Neural progenitor cell (in vitro differentiated cells): ENCODE results near the gene ITPR2. TPM values are rescaled to one million over a fixed set of nuclear protein-coding genes. Genes with fewer than 3 reads are reported as not detected.

Experiments
- DNase-seq: peaks from one replicate; pipeline ENCODE4 v3.0.0-alpha.2; 2016; ENCODE audit warnings: low spot score
- H2AFZ ChIP-seq: fragments of 200-600 bp; sonication (generic); replicated peaks from 2 replicates; pipeline ENCODE4 v1.6.1; 2016; ENCODE audit warnings: antibody characterized with exemption
- H3F3A ChIP-seq: fragments of 200-600 bp; sonication (generic); 2 replicates; pipeline ENCODE4 v1.6.1; 2016; ENCODE audit warnings: antibody characterized with exemption, low read depth
- H3K27ac ChIP-seq: fragments of 200-600 bp; sonication (generic); 2 replicates; pipeline ENCODE4 v1.5.1; 2016; ENCODE audit warnings: mild to moderate bottlenecking
- H3K27me3 ChIP-seq: fragments of 200-600 bp; sonication (generic); 2 replicates; pipeline ENCODE4 v1.6.1; 2016; ENCODE audit warnings: mild to moderate bottlenecking, moderate library complexity
- H3K36me3 ChIP-seq: fragments of 200-600 bp; sonication (generic); 2 replicates; pipeline ENCODE4 v1.5.1; 2016
- H3K4me1 ChIP-seq: fragments of 200-600 bp; sonication (generic); 2 replicates; pipeline ENCODE4 v1.6.1; 2016; ENCODE audit warnings: mixed run types
- H3K4me2 ChIP-seq: fragments of 200-600 bp; sonication (generic); 2 replicates; pipeline ENCODE4 v1.6.1; 2016
- H3K4me3 ChIP-seq: fragments of 200-600 bp; sonication (generic); 2 replicates; pipeline ENCODE4 v1.5.1; 2016
- H3K79me2 ChIP-seq: fragments of 200-600 bp; sonication (generic); 2 replicates; pipeline ENCODE4 v1.6.1; 2016; ENCODE audit warnings: low read depth
- H3K9ac ChIP-seq: fragments of 200-600 bp; sonication (generic); 2 replicates; pipeline ENCODE4 v1.6.1; 2016
- H3K9me3 ChIP-seq: fragments of 200-600 bp; sonication (generic); 2 replicates; pipeline ENCODE4 v1.5.1; 2016; ENCODE audit warnings: low read depth
- H4K20me1 ChIP-seq: fragments of 200-600 bp; sonication (generic); 2 replicates; pipeline ENCODE4 v1.6.1; 2016; ENCODE audit warnings: low read depth
- H3K27ac Mint-ChIP-seq: 3 replicates; pipeline ENCODE4 v1.8.0; 2021; ENCODE audit warnings: mixed read lengths
- H3K27me3 Mint-ChIP-seq: 2 replicates; pipeline ENCODE4 v1.8.0; 2022; ENCODE audit warnings: low read depth, mild to moderate bottlenecking, inconsistent platforms, moderate library complexity, mixed read lengths; ENCODE audit not compliant: insufficient read depth
- H3K36me3 Mint-ChIP-seq: 3 replicates; pipeline ENCODE4 v1.8.0; 2021; ENCODE audit warnings: mixed read lengths
- H3K4me1 Mint-ChIP-seq: 3 replicates; pipeline ENCODE4 v1.8.0; 2021; ENCODE audit warnings: mixed read lengths
- H3K4me3 Mint-ChIP-seq: 3 replicates; pipeline ENCODE4 v1.8.0; 2021; ENCODE audit warnings: mild to moderate bottlenecking, moderate library complexity, mixed read lengths
- H3K9me3 Mint-ChIP-seq: 3 replicates; pipeline ENCODE4 v1.8.0; 2020; ENCODE audit warnings: mixed read lengths
- CTCF ChIP-seq: fragments of 200-600 bp; sonication (generic); IDR thresholded peaks from 2 replicates; pipeline ENCODE4 v1.5.1; 2017; ENCODE audit warnings: antibody characterized with exemption, mild to moderate bottlenecking
- EZH2 ChIP-seq: fragments of 200-600 bp; sonication (generic); IDR thresholded peaks from 2 replicates; pipeline ENCODE4 v1.6.1; 2017; ENCODE audit warnings: antibody characterized with exemption, mild to moderate bottlenecking, moderate library complexity
- EZH2phosphoT487 ChIP-seq: fragments of 200-600 bp; sonication (generic); IDR thresholded peaks from 2 replicates; pipeline ENCODE4 v1.6.1; 2017; ENCODE audit warnings: antibody characterized with exemption
- total RNA-seq: library from RNA; depleted of rRNA; stranded (reverse); fragments of >200 nt; gene quantifications from 2 replicates; pipeline ENCODE4 v1.2.3, GENCODE V29; 2015; ENCODE audit warnings: low replicate concordance

The ITPR2 gene
- total RNA-seq, 1 donor from 2014 or later, result 11.4 TPM

GRCh38 chr12:26620907-26621306, 212.1 kb downstream of the ITPR2 start:
- Histone ChIP-seq H4K20me1 (no peaks in the 10 kb centered on the region), H3K79me2 (no peaks in the 10 kb centered on the region), H3K36me3 (no peaks in the 10 kb centered on the region), H3K4me2 (no peak overlapping the region), H3F3A (no peaks in the 10 kb centered on the region), H3K27ac (no peak overlapping the region), H2AFZ (no peak overlapping the region), H3K27me3 (no peaks in the 10 kb centered on the region), H3K9ac (no peak overlapping the region), H3K9me3 (no peaks in the 10 kb centered on the region), H3K4me3 (no peak overlapping the region), H3K4me1 (no peaks in the 10 kb centered on the region)
- no peak for DNase-seq
- TF ChIP-seq EZH2 (no peak), CTCF (no peak), EZH2phosphoT487 (no peak)
- H3K27ac Mint-ChIP-seq, result no peak overlapping the region
- H3K4me3 Mint-ChIP-seq, result no peak overlapping the region
- no peaks in the 10 kb centered on the region for H3K36me3 Mint-ChIP-seq
- no peaks in the 10 kb centered on the region for H3K9me3 Mint-ChIP-seq
- peaks cover 2% of the 10 kb centered on the region for H3K27me3 Mint-ChIP-seq
- H3K4me1 Mint-ChIP-seq, result no peaks in the 10 kb centered on the region

- Histone ChIP-seq H2AFZ (no peak overlapping the region), H3K4me1 (no peaks in the 10 kb centered on the region), H3K36me3 (no peaks in the 10 kb centered on the region), H4K20me1 (no peaks in the 10 kb centered on the region), H3K27ac (no peak overlapping the region), H3K4me2 (no peak overlapping the region), H3F3A (no peaks in the 10 kb centered on the region), H3K79me2 (no peaks in the 10 kb centered on the region), H3K27me3 (no peaks in the 10 kb centered on the region), H3K9me3 (no peaks in the 10 kb centered on the region), H3K4me3 (no peak overlapping the region), H3K9ac (no peak overlapping the region)
- no peak for TF ChIP-seq EZH2phosphoT487
- no peak for TF ChIP-seq CTCF
- no peak for TF ChIP-seq EZH2
- no peaks in the 10 kb centered on the region for H3K4me1 Mint-ChIP-seq
- H3K27me3 Mint-ChIP-seq, result peaks cover 2% of the 10 kb centered on the region
- no peak for DNase-seq
- H3K9me3 Mint-ChIP-seq, result no peaks in the 10 kb centered on the region
- H3K27ac Mint-ChIP-seq, result no peak overlapping the region
- no peaks in the 10 kb centered on the region for H3K36me3 Mint-ChIP-seq
- H3K4me3 Mint-ChIP-seq, result no peak overlapping the region
These were observed 215.5 kb downstream of the ITPR2 start for GRCh38 chr12:26617513-26617912.

- Mint-ChIP-seq H3K4me1 (no peaks in the 10 kb centered on the region), H3K4me3 (no peak overlapping the region), H3K27ac (no peak overlapping the region), H3K9me3 (no peaks in the 10 kb centered on the region), H3K36me3 (no peaks in the 10 kb centered on the region), H3K27me3 (no peaks in the 10 kb centered on the region)
- H2AFZ ChIP-seq, result peak overlapping the region; percentile 35
- no peaks in the 10 kb centered on the region for H3K9me3 ChIP-seq
- no peaks in the 10 kb centered on the region for H3F3A ChIP-seq
- H4K20me1 ChIP-seq, result no peaks in the 10 kb centered on the region
- no peak overlapping the region for H3K4me3 ChIP-seq
- no peaks in the 10 kb centered on the region for H3K27me3 ChIP-seq
- peak; percentile 53 for DNase-seq
- TF ChIP-seq CTCF (peak; percentile 82), EZH2phosphoT487 (no peak)
- no peaks in the 10 kb centered on the region for H3K36me3 ChIP-seq
- H3K27ac ChIP-seq, result no peak overlapping the region
- H3K4me1 ChIP-seq, result no peaks in the 10 kb centered on the region
- H3K4me2 ChIP-seq, result no peak overlapping the region
- H3K9ac ChIP-seq, result no peak overlapping the region
- no peaks in the 10 kb centered on the region for H3K79me2 ChIP-seq
These were observed 218.9 kb downstream of the ITPR2 start for GRCh38 chr12:26614011-26614616.
